ENCODE data around the gene AGAP1. TPM values are rescaled to one million over a fixed set of nuclear protein-coding genes. Genes with fewer than 3 reads are reported as not detected.

Gene AGAP1
- total and polyA plus RNA-seq, 4 donors = 2.0 to 8.5 (median 5.4) TPM

- TF ChIP-seq, protein P1, sequence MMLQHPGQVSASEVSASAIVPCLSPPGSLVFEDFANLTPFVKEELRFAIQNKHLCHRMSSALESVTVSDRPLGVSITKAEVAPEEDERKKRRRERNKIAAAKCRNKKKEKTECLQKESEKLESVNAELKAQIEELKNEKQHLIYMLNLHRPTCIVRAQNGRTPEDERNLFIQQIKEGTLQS (IDR thresholded peaks at IDR 0.05) = no peak
- TF ChIP-seq, protein P2, sequence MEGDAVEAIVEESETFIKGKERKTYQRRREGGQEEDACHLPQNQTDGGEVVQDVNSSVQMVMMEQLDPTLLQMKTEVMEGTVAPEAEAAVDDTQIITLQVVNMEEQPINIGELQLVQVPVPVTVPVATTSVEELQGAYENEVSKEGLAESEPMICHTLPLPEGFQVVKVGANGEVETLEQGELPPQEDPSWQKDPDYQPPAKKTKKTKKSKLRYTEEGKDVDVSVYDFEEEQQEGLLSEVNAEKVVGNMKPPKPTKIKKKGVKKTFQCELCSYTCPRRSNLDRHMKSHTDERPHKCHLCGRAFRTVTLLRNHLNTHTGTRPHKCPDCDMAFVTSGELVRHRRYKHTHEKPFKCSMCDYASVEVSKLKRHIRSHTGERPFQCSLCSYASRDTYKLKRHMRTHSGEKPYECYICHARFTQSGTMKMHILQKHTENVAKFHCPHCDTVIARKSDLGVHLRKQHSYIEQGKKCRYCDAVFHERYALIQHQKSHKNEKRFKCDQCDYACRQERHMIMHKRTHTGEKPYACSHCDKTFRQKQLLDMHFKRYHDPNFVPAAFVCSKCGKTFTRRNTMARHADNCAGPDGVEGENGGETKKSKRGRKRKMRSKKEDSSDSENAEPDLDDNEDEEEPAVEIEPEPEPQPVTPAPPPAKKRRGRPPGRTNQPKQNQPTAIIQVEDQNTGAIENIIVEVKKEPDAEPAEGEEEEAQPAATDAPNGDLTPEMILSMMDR (IDR thresholded peaks at IDR 0.05; ENCODE audit: low read depth, low read length, missing input control) = no peak
- TF ChIP-seq HNF4G (IDR thresholded peaks at IDR 0.05) (no peak), FOXA2 (IDR thresholded peaks at IDR 0.05) (no peak), SP1 (IDR thresholded peaks at IDR 0.05) (no peak), NR2F2 (IDR thresholded peaks at IDR 0.05) (no peak), FOXA1 (IDR thresholded peaks at IDR 0.05) (no peak), REST (IDR thresholded peaks at IDR 0.05) (no peak), EGR1 (IDR thresholded peaks at IDR 0.05; ENCODE audit: low read depth in 2 of 2) (no peak), GABPA (IDR thresholded peaks at IDR 0.05 in 1 of 2, conservative IDR thresholded peaks at IDR 0.05 in 1 of 2) (no peak), RAD21 (IDR thresholded peaks at IDR 0.05) (no peak), MAX (IDR thresholded peaks at IDR 0.05) (no peak), TAF1 (conservative IDR thresholded peaks at IDR 0.05) (no peak)
- Histone ChIP-seq H3K27ac (ENCODE audit: low read depth in 1 of 2, low read length in 2 of 2) (no peak overlapping the region), H3K36me3 (ENCODE audit: control insufficient read depth in 4 of 4, insufficient read depth in 3 of 4, low read depth in 1 of 4, low read length in 3 of 4) (no peaks in the 10 kb centered on the region), H3K9ac (ENCODE audit: low read depth in 1 of 2, low read length in 2 of 2) (no peak overlapping the region), H3K27me3 (ENCODE audit: control insufficient read depth in 4 of 4, insufficient read depth in 4 of 4, low read length in 3 of 4) (no peaks in the 10 kb centered on the region), H3K4me3 (ENCODE audit: low read depth in 1 of 3, low read length in 3 of 3) (no peak overlapping the region), H3K4me1 (ENCODE audit: control insufficient read depth in 4 of 4, insufficient read depth in 4 of 4, low read length in 3 of 4) (no peaks in the 10 kb centered on the region), H3K9me3 (ENCODE audit: control insufficient read depth in 4 of 4, low read length in 3 of 4) (no peaks in the 10 kb centered on the region)
- WGBS = 97% methylated on average over 3 of the region's 3 CpGs
- no peak for DNase-seq (ENCODE audit: low spot score)
Measured at GRCh38 chr2:235695602-235695895, 201.7 kb downstream of the AGAP1 start.

- Histone ChIP-seq H3K27me3 (ENCODE audit: control insufficient read depth in 4 of 4, insufficient read depth in 4 of 4, low read length in 3 of 4) (no peaks in the 10 kb centered on the region), H3K9me3 (ENCODE audit: control insufficient read depth in 4 of 4, low read length in 3 of 4) (no peaks in the 10 kb centered on the region), H3K36me3 (ENCODE audit: control insufficient read depth in 4 of 4, insufficient read depth in 3 of 4, low read depth in 1 of 4, low read length in 3 of 4) (no peaks in the 10 kb centered on the region), H3K27ac (ENCODE audit: low read depth in 1 of 2, low read length in 2 of 2) (no peak overlapping the region), H3K4me3 (ENCODE audit: low read depth in 1 of 3, low read length in 3 of 3) (no peak overlapping the region), H3K4me1 (ENCODE audit: control insufficient read depth in 4 of 4, insufficient read depth in 4 of 4, low read length in 3 of 4) (peaks cover 0 to 3% (median 0%) of the 10 kb centered on the region in 4 donors), H3K9ac (ENCODE audit: low read depth in 1 of 2, low read length in 2 of 2) (no peak overlapping the region)
- WGBS = 83% methylated on average over 8 of the region's 8 CpGs
- TF ChIP-seq YY1 (IDR thresholded peaks at IDR 0.05) (no peak), REST (IDR thresholded peaks at IDR 0.05) (no peak), NR2F2 (IDR thresholded peaks at IDR 0.05) (no peak), TAF1 (conservative IDR thresholded peaks at IDR 0.05) (no peak), GABPA (IDR thresholded peaks at IDR 0.05 in 1 of 2, conservative IDR thresholded peaks at IDR 0.05 in 1 of 2) (no peak), HNF4A (conservative IDR thresholded peaks at IDR 0.05) (no peak), RAD21 (IDR thresholded peaks at IDR 0.05) (no peak), JUND (IDR thresholded peaks at IDR 0.05) (no peak)
- TF ChIP-seq, protein P2 (IDR thresholded peaks at IDR 0.05; ENCODE audit: low read depth, low read length, missing input control) = no peak
- DNase-seq (ENCODE audit: low spot score) = no peak
Measured at GRCh38 chr2:235697041-235697440, 203.2 kb downstream of the AGAP1 start.

Measured in liver (tissue), 9 donors.